Measurements from ENCODE around the gene PPP1R3D.
"Not testable (repeated sequence)": the region's sequence is repeated elsewhere in the genome, so short reads cannot be mapped to it uniquely, and the experiment has no call there.

PPP1R3D gene

GRCh38 chr20:59923514-59923913, 16.6 kb downstream of the PPP1R3D start:
- DNase-seq (ENCODE audit: low read depth, low spot score) = no peak
- TF ChIP-seq POLR2AphosphoS5 (IDR thresholded peaks at IDR 0.05; ENCODE audit: borderline replicate concordance, low read depth, low read length) (no peak), EZH2 (IDR thresholded peaks at IDR 0.05) (no peak), FOXP2 (optimal IDR thresholded peaks at IDR 0.05; ENCODE audit: control extremely low read depth, extremely low read length, insufficient read depth) (no peak)
- H3K4me3 ChIP-seq = no peak overlapping the region
- no peaks in the 10 kb centered on the region for H3K9me3 ChIP-seq (ENCODE audit: low read depth, low read length)
- no peaks in the 10 kb centered on the region for H3K36me3 ChIP-seq (ENCODE audit: insufficient read depth, low read length)
- H3K27ac ChIP-seq = no peak overlapping the region
- H3K9ac ChIP-seq (ENCODE audit: insufficient read length) = no peak overlapping the region

- Histone ChIP-seq H3K4me3 (no peak overlapping the region), H3K27ac (no peak overlapping the region), H3K9me3 (ENCODE audit: low read depth, low read length) (no peaks in the 10 kb centered on the region), H3K9ac (ENCODE audit: insufficient read length) (no peak overlapping the region), H3K36me3 (ENCODE audit: insufficient read depth, low read length) (no peaks in the 10 kb centered on the region)
- no peak for DNase-seq (ENCODE audit: low read depth, low spot score)
- TF ChIP-seq EZH2 (IDR thresholded peaks at IDR 0.05) (no peak), FOXP2 (optimal IDR thresholded peaks at IDR 0.05; ENCODE audit: control extremely low read depth, extremely low read length, insufficient read depth) (no peak), POLR2AphosphoS5 (IDR thresholded peaks at IDR 0.05; ENCODE audit: borderline replicate concordance, low read depth, low read length) (no peak)
Measured at GRCh38 chr20:59920944-59921343, 19.2 kb downstream of the PPP1R3D start.

GRCh38 chr20:59912609-59913008, 27.5 kb downstream of the PPP1R3D start:
- Histone ChIP-seq H3K9me3 (ENCODE audit: low read depth, low read length) (no peaks in the 10 kb centered on the region), H3K9ac (ENCODE audit: insufficient read length) (no peak overlapping the region), H3K27ac (no peak overlapping the region), H3K36me3 (ENCODE audit: insufficient read depth, low read length) (no peaks in the 10 kb centered on the region), H3K4me3 (no peak overlapping the region)
- no peak for DNase-seq (ENCODE audit: low read depth, low spot score)
- TF ChIP-seq POLR2AphosphoS5 (IDR thresholded peaks at IDR 0.05; ENCODE audit: borderline replicate concordance, low read depth, low read length) (no peak), FOXP2 (optimal IDR thresholded peaks at IDR 0.05; ENCODE audit: control extremely low read depth, extremely low read length, insufficient read depth) (no peak), EZH2 (IDR thresholded peaks at IDR 0.05) (no peak)

- Histone ChIP-seq H3K27ac (no peak overlapping the region), H3K4me3 (no peak overlapping the region), H3K9me3 (ENCODE audit: low read depth, low read length) (no peaks in the 10 kb centered on the region), H3K36me3 (ENCODE audit: insufficient read depth, low read length) (no peaks in the 10 kb centered on the region), H3K9ac (ENCODE audit: insufficient read length) (no peak overlapping the region)
- DNase-seq (ENCODE audit: low read depth, low spot score) = no peak
- TF ChIP-seq POLR2AphosphoS5 (IDR thresholded peaks at IDR 0.05; ENCODE audit: borderline replicate concordance, low read depth, low read length) = no peak
- no peak for TF ChIP-seq EZH2 (IDR thresholded peaks at IDR 0.05)
- TF ChIP-seq FOXP2 (optimal IDR thresholded peaks at IDR 0.05; ENCODE audit: control extremely low read depth, extremely low read length, insufficient read depth) = no peak
Measured at GRCh38 chr20:59911041-59911440, 29.1 kb downstream of the PPP1R3D start.

- H3K9me3 ChIP-seq (ENCODE audit: low read depth, low read length) = no peaks in the 10 kb centered on the region
- no peak overlapping the region for H3K27ac ChIP-seq
- TF ChIP-seq EZH2 (IDR thresholded peaks at IDR 0.05) (no peak), FOXP2 (optimal IDR thresholded peaks at IDR 0.05; ENCODE audit: control extremely low read depth, extremely low read length, insufficient read depth) (no peak), POLR2AphosphoS5 (IDR thresholded peaks at IDR 0.05; ENCODE audit: borderline replicate concordance, low read depth, low read length) (no peak)
- no peak overlapping the region for H3K4me3 ChIP-seq
- no peak for DNase-seq (ENCODE audit: low read depth, low spot score)
- no peak overlapping the region for H3K9ac ChIP-seq (ENCODE audit: insufficient read length)
- no peaks in the 10 kb centered on the region for H3K36me3 ChIP-seq (ENCODE audit: insufficient read depth, low read length)
Measured at GRCh38 chr20:59908855-59909254, 31.2 kb downstream of the PPP1R3D start.

GRCh38 chr20:59903621-59904020, 36.5 kb downstream of the PPP1R3D start:
- TF ChIP-seq EZH2 (IDR thresholded peaks at IDR 0.05) (no peak), POLR2AphosphoS5 (IDR thresholded peaks at IDR 0.05; ENCODE audit: borderline replicate concordance, low read depth, low read length) (no peak), FOXP2 (optimal IDR thresholded peaks at IDR 0.05; ENCODE audit: control extremely low read depth, extremely low read length, insufficient read depth) (no peak)
- Histone ChIP-seq H3K9me3 (ENCODE audit: low read depth, low read length) (no peaks in the 10 kb centered on the region), H3K36me3 (ENCODE audit: insufficient read depth, low read length) (no peaks in the 10 kb centered on the region), H3K4me3 (no peak overlapping the region), H3K27ac (no peak overlapping the region), H3K9ac (ENCODE audit: insufficient read length) (no peak overlapping the region)
- DNase-seq (ENCODE audit: low read depth, low spot score) = no peak

- TF ChIP-seq FOXP2 (optimal IDR thresholded peaks at IDR 0.05; ENCODE audit: control extremely low read depth, extremely low read length, insufficient read depth) (no peak), EZH2 (IDR thresholded peaks at IDR 0.05) (no peak), POLR2AphosphoS5 (IDR thresholded peaks at IDR 0.05; ENCODE audit: borderline replicate concordance, low read depth, low read length) (no peak)
- no peak for DNase-seq (ENCODE audit: low read depth, low spot score)
- no peaks in the 10 kb centered on the region for H3K9me3 ChIP-seq (ENCODE audit: low read depth, low read length)
- H3K27ac ChIP-seq = no peak overlapping the region
- no peak overlapping the region for H3K4me3 ChIP-seq
- H3K9ac ChIP-seq (ENCODE audit: insufficient read length) = no peak overlapping the region
- no peaks in the 10 kb centered on the region for H3K36me3 ChIP-seq (ENCODE audit: insufficient read depth, low read length)
Measured at GRCh38 chr20:59902470-59902869, 37.6 kb downstream of the PPP1R3D start.

GRCh38 chr20:59895908-59896307, 44.2 kb downstream of the PPP1R3D start:
- DNase-seq (ENCODE audit: low read depth, low spot score) = no peak
- Histone ChIP-seq H3K9ac (ENCODE audit: insufficient read length) (no peak overlapping the region), H3K9me3 (ENCODE audit: low read depth, low read length) (no peaks in the 10 kb centered on the region), H3K27ac (no peak overlapping the region), H3K36me3 (ENCODE audit: insufficient read depth, low read length) (no peaks in the 10 kb centered on the region), H3K4me3 (no peak overlapping the region)
- no peak for TF ChIP-seq EZH2 (IDR thresholded peaks at IDR 0.05)
- TF ChIP-seq FOXP2 (optimal IDR thresholded peaks at IDR 0.05; ENCODE audit: control extremely low read depth, extremely low read length, insufficient read depth) = no peak
- no peak for TF ChIP-seq POLR2AphosphoS5 (IDR thresholded peaks at IDR 0.05; ENCODE audit: borderline replicate concordance, low read depth, low read length)

- no peak overlapping the region for H3K9ac ChIP-seq (ENCODE audit: insufficient read length)
- H3K27ac ChIP-seq = no peak overlapping the region
- TF ChIP-seq EZH2 (IDR thresholded peaks at IDR 0.05) = no peak
- TF ChIP-seq POLR2AphosphoS5 (IDR thresholded peaks at IDR 0.05; ENCODE audit: borderline replicate concordance, low read depth, low read length) = no peak
- no peak for TF ChIP-seq FOXP2 (optimal IDR thresholded peaks at IDR 0.05; ENCODE audit: control extremely low read depth, extremely low read length, insufficient read depth)
- no peaks in the 10 kb centered on the region for H3K9me3 ChIP-seq (ENCODE audit: low read depth, low read length)
- H3K36me3 ChIP-seq (ENCODE audit: insufficient read depth, low read length) = no peaks in the 10 kb centered on the region
- DNase-seq (ENCODE audit: low read depth, low spot score) = no peak
- H3K4me3 ChIP-seq = no peak overlapping the region
Measured at GRCh38 chr20:59891581-59891980, 48.5 kb downstream of the PPP1R3D start.

- not testable (repeated sequence) for H3K36me3 ChIP-seq (ENCODE audit: insufficient read depth, low read length)
Measured at GRCh38 chr20:59890035-59890434, 50.1 kb downstream of the PPP1R3D start.

More at GRCh38 chr20:59890035-59890434, 50.1 kb downstream of the PPP1R3D start:
- not testable (repeated sequence) for H3K9me3 ChIP-seq (ENCODE audit: low read depth, low read length); H3K27ac ChIP-seq; DNase-seq (ENCODE audit: low read depth, low spot score); H3K9ac ChIP-seq (ENCODE audit: insufficient read length); H3K4me3 ChIP-seq

Measured in SK-N-MC (cell line).